ENCODE data around the gene DEDD.
A peak's percentile ranks its signal among the peaks of the same experiment; 100 is the strongest.

DNA sequence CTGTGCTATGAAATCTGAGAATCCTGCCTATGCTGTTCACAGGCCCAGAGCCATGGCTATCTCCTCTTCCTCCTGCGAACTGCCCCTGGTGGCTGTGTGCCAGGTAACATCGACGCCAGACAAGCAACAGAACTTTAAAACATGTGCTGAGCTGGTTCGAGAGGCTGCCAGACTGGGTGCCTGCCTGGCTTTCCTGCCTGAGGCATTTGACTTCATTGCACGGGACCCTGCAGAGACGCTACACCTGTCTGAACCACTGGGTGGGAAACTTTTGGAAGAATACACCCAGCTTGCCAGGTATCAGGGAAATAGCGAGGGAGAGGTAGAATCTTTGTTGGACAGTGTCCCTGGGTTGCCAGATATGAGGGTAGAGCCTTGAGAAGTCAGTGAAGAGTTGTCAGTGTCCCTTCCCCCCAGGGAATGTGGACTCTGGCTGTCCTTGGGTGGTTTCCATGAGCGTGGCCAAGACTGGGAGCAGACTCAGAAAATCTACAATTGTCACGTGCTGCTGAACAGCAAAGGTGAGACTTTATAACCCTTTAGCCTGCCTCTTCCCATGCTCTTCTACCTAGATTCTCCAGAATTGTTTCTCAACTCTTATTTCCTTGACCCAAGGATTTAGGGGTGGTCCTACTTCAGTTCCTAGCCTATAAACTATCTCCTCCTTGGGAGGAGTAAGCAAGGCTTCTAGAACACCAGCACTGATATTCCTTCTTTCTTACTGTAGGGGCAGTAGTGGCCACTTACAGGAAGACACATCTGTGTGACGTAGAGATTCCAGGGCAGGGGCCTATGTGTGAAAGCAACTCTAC, 13.2 kb downstream of the DEDD start:
- TF ChIP-seq POLR2A (IDR thresholded peaks at IDR 0.05; ENCODE audit: extremely low read depth, insufficient read length) (no peak), MYC (IDR thresholded peaks at IDR 0.05; ENCODE audit: low read depth, low read length) (no peak)
- TF ChIP-seq, protein P1, sequence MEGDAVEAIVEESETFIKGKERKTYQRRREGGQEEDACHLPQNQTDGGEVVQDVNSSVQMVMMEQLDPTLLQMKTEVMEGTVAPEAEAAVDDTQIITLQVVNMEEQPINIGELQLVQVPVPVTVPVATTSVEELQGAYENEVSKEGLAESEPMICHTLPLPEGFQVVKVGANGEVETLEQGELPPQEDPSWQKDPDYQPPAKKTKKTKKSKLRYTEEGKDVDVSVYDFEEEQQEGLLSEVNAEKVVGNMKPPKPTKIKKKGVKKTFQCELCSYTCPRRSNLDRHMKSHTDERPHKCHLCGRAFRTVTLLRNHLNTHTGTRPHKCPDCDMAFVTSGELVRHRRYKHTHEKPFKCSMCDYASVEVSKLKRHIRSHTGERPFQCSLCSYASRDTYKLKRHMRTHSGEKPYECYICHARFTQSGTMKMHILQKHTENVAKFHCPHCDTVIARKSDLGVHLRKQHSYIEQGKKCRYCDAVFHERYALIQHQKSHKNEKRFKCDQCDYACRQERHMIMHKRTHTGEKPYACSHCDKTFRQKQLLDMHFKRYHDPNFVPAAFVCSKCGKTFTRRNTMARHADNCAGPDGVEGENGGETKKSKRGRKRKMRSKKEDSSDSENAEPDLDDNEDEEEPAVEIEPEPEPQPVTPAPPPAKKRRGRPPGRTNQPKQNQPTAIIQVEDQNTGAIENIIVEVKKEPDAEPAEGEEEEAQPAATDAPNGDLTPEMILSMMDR (IDR thresholded peaks at IDR 0.05; ENCODE audit: low read depth, low read length): peak; percentile 23

Measured in NB4 (cell line).